ENCODE measurements around the gene IPO4.
A peak's percentile ranks its signal among the peaks of the same experiment; 100 is the strongest.

The IPO4 gene

GRCh38 chr14:24133735-24134134 is 54.9 kb downstream of the IPO4 start:
- in situ Hi-C loops (cut with HindIII; ENCODE audit: low pct_unique_long_range_greater_than_20kb, low sequenced_read_pairs) = no loop called here
- TF ChIP-seq JUND (IDR thresholded peaks at IDR 0.05; ENCODE audit: low read depth) = no peak
- DNase-seq (ENCODE audit: low read depth in 1 of 2, low spot score in 1 of 2) = no peak

- DNase-seq (ENCODE audit: low read depth in 1 of 2, low spot score in 1 of 2) = no peak
- in situ Hi-C loops (cut with HindIII; ENCODE audit: low pct_unique_long_range_greater_than_20kb, low sequenced_read_pairs) = no loop called here
- TF ChIP-seq JUND (IDR thresholded peaks at IDR 0.05; ENCODE audit: low read depth) = no peak
These were observed 55.6 kb downstream of the IPO4 start for GRCh38 chr14:24132976-24133375.

- in situ Hi-C loops (cut with HindIII; ENCODE audit: low pct_unique_long_range_greater_than_20kb, low sequenced_read_pairs) = no loop called here
- no peak for TF ChIP-seq JUND (IDR thresholded peaks at IDR 0.05; ENCODE audit: low read depth)
- DNase-seq (ENCODE audit: low read depth in 1 of 2, low spot score in 1 of 2) = peak in 1 of 2 experiments; percentile 61
These were observed 56.4 kb downstream of the IPO4 start for GRCh38 chr14:24132061-24132685.

GRCh38 chr14:24131549-24131966 is 57.1 kb downstream of the IPO4 start:
- no peak for TF ChIP-seq JUND (IDR thresholded peaks at IDR 0.05; ENCODE audit: low read depth)
- in situ Hi-C loops (cut with HindIII; ENCODE audit: low pct_unique_long_range_greater_than_20kb, low sequenced_read_pairs) = no loop called here
- no peak for DNase-seq (ENCODE audit: low read depth in 1 of 2, low spot score in 1 of 2)

GRCh38 chr14:24130717-24131548 is 57.7 kb downstream of the IPO4 start:
- in situ Hi-C loops (cut with HindIII; ENCODE audit: low pct_unique_long_range_greater_than_20kb, low sequenced_read_pairs) = no loop called here
- DNase-seq (ENCODE audit: low read depth in 1 of 2, low spot score in 1 of 2) = no peak
- TF ChIP-seq JUND (IDR thresholded peaks at IDR 0.05; ENCODE audit: low read depth) = no peak

- no peak for DNase-seq (ENCODE audit: low read depth in 1 of 2, low spot score in 1 of 2)
- TF ChIP-seq JUND (IDR thresholded peaks at IDR 0.05; ENCODE audit: low read depth) = no peak
- in situ Hi-C loops (cut with HindIII; ENCODE audit: low pct_unique_long_range_greater_than_20kb, low sequenced_read_pairs) = no loop called here
These were observed 58.3 kb downstream of the IPO4 start, which contains the start of gene FITM1 for GRCh38 chr14:24130380-24130716. TSS of gene FITM1 (plus strand) at chr14:24130659. CDS start at chr14:24131564, 905 bp downstream.
